Neural cell (in vitro differentiated cells): Measurements from ENCODE around the gene TMED7. TPM values are rescaled to one million over a fixed set of nuclear protein-coding genes. Genes with fewer than 3 reads are reported as not detected.

Source experiments
- H2AFZ ChIP-seq: fragments of 200-600, 300-800 bp; sonication (generic), shearing (Covaris generic); 2 replicates; pipeline ENCODE4 v1.6.0; 2014; ENCODE audit warnings: low read depth, mild to moderate bottlenecking, antibody characterized with exemption, low read length, moderate library complexity
- H3F3A ChIP-seq: fragments of 200-600 bp; shearing (Covaris generic); 2 replicates; pipeline ENCODE4 v1.6.1; 2016; ENCODE audit warnings: mild to moderate bottlenecking, moderate library complexity, mixed read lengths, antibody characterized with exemption, low read length; ENCODE audit not compliant: insufficient read depth, poor library complexity, severe bottlenecking
- H3K27ac ChIP-seq: fragments of 200-600, 300-800 bp; sonication (generic), shearing (Covaris generic); 2 replicates; pipeline ENCODE4 v1.5.1; 2014; ENCODE audit warnings: mild to moderate bottlenecking, low read length, moderate library complexity
- H3K27me3 ChIP-seq: fragments of 300-800, 200-600 bp; sonication (generic), shearing (Covaris generic); 2 replicates; pipeline ENCODE4 v1.6.0; 2014; ENCODE audit warnings: mild to moderate bottlenecking, low read depth, low read length, moderate library complexity; ENCODE audit not compliant: insufficient read depth
- H3K36me3 ChIP-seq: fragments of 300-800, 200-600 bp; sonication (generic), shearing (Covaris generic); 2 replicates; pipeline ENCODE4 v1.5.1; 2014; ENCODE audit warnings: mild to moderate bottlenecking, antibody characterized with exemption, low read length, moderate library complexity; ENCODE audit not compliant: insufficient read depth
- H3K4me2 ChIP-seq: fragments of 300-800, 200-600 bp; sonication (generic), shearing (Covaris generic); 2 replicates; pipeline ENCODE4 v1.6.0; 2014; ENCODE audit warnings: mild to moderate bottlenecking, low read length
- H3K4me3 ChIP-seq: fragments of 300-800, 200-600 bp; sonication (generic), shearing (Covaris generic); 2 replicates; pipeline ENCODE4 v1.5.1; 2014; ENCODE audit warnings: mild to moderate bottlenecking, low read length, moderate library complexity
- H3K79me2 ChIP-seq: fragments of 200-600 bp; shearing (Covaris generic); replicated peaks from 2 replicates; pipeline ENCODE4 v1.6.0; 2014; ENCODE audit warnings: mild to moderate bottlenecking, low read length, moderate library complexity; ENCODE audit not compliant: insufficient read depth
- H3K9ac ChIP-seq: fragments of 300-800, 200-600 bp; sonication (generic), shearing (Covaris generic); 2 replicates; pipeline ENCODE4 v1.6.1; 2016; ENCODE audit warnings: mild to moderate bottlenecking, low read length, mixed read lengths
- H3K9me2 ChIP-seq: fragments of 200-600 bp; shearing (Covaris generic); 2 replicates; pipeline ENCODE4 v1.6.1; 2016; ENCODE audit warnings: mild to moderate bottlenecking, low read length, mixed read lengths; ENCODE audit not compliant: insufficient read depth
- H3K9me3 ChIP-seq: fragments of 200-600, 300-800 bp; sonication (generic), shearing (Covaris generic); 2 replicates; pipeline ENCODE4 v1.6.1; 2016; ENCODE audit warnings: mild to moderate bottlenecking, mixed run types, low read length, moderate library complexity, mixed read lengths
- H4K20me1 ChIP-seq: fragments of 200-600 bp; shearing (Covaris generic); 2 replicates; pipeline ENCODE4 v1.6.1; 2016; ENCODE audit warnings: mild to moderate bottlenecking, mixed run types; ENCODE audit not compliant: insufficient read depth
- CTCF ChIP-seq: fragments of 450-650 bp; IDR thresholded peaks from 2 replicates; pipeline ENCODE4 v1.5.1; 2014; ENCODE audit warnings: antibody characterized with exemption, mild to moderate bottlenecking, moderate library complexity; ENCODE audit not compliant: poor library complexity, severe bottlenecking
- EP300 ChIP-seq: fragments of 450-650 bp; conservative IDR thresholded peaks from 2 replicates; pipeline ENCODE4 v1.6.1; 2014; ENCODE audit warnings: antibody characterized with exemption, mild to moderate bottlenecking, moderate library complexity; ENCODE audit not compliant: poor library complexity, severe bottlenecking
- EZH2 ChIP-seq: fragments of 200-600, 300-800 bp; shearing (Covaris generic), sonication (generic); IDR thresholded peaks from 2 replicates; pipeline ENCODE4 v1.6.1; 2014; ENCODE audit warnings: antibody characterized with exemption, low read length, borderline replicate concordance, mild to moderate bottlenecking; ENCODE audit not compliant: insufficient read depth, poor library complexity, severe bottlenecking
- MXI1 ChIP-seq: fragments of 450-650 bp; conservative IDR thresholded peaks from 2 replicates; pipeline ENCODE4 v1.6.1; 2014; ENCODE audit warnings: antibody characterized with exemption, mild to moderate bottlenecking; ENCODE audit not compliant: poor library complexity, severe bottlenecking
- POLR2AphosphoS5 ChIP-seq: IDR thresholded peaks from 2 replicates; pipeline ENCODE4 v1.6.1; 2012
- RAD21 ChIP-seq: fragments of 450-650 bp; conservative IDR thresholded peaks from 2 replicates; pipeline ENCODE4 v1.6.1; 2014; ENCODE audit warnings: antibody characterized with exemption, mild to moderate bottlenecking, moderate library complexity
- SMC3 ChIP-seq: fragments of 450-650 bp; conservative IDR thresholded peaks from 2 replicates; pipeline ENCODE4 v1.6.1; 2014; ENCODE audit warnings: antibody characterized with exemption, mild to moderate bottlenecking, moderate library complexity; ENCODE audit not compliant: poor library complexity
- TAF1 ChIP-seq: IDR thresholded peaks from 2 replicates; pipeline ENCODE4 v1.6.1; 2012; ENCODE audit warnings: low read depth
- polyA plus RNA-seq: library from polyadenylated mRNA; depleted of rRNA; stranded (reverse); fragments of >200 nt; gene quantifications from 2 replicates; pipeline ENCODE4 v1.2.3, GENCODE V29; 2014
- TF ChIP-seq, protein P1 (sequence below): IDR thresholded peaks from 2 replicates; pipeline ENCODE4 v1.6.1; 2012; ENCODE audit warnings: borderline replicate concordance

The TMED7 gene
- polyA plus RNA-seq, 1 donor from 2014 or later, result 74.3 TPM

DNA sequence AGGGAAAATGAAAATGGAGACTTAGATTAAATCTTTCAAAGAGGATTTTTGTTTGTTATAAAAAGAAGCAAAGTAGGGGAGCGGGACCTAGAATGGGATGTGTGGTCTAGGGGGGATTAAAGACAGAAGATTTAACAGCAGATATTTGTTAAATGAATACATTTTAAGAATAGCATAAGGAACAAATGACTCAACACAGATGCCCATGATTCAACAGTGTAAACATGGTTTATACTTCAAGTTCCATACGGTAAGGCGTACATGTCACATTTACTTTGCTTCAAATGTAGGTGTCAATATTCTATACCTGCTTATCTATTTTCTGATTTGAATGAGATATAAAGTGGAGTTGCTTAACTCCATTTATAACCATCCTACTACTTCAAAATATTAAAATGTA, 25.1 kb downstream of the TMED7 start:
- H3K79me2 ChIP-seq, result no peaks in the 10 kb centered on the region

GRCh38 chr5:115599924-115600323, 25.9 kb downstream of the TMED7 start:
- Histone ChIP-seq H3K27ac (no peak overlapping the region), H3F3A (no peaks in the 10 kb centered on the region), H3K9me2 (no peaks in the 10 kb centered on the region), H3K4me2 (no peak overlapping the region), H3K27me3 (peaks cover 3% of the 10 kb centered on the region), H3K9ac (no peak overlapping the region), H3K36me3 (no peaks in the 10 kb centered on the region), H3K79me2 (no peaks in the 10 kb centered on the region), H3K9me3 (no peaks in the 10 kb centered on the region), H3K4me3 (no peak overlapping the region), H2AFZ (no peak overlapping the region), H4K20me1 (no peaks in the 10 kb centered on the region)
- TF ChIP-seq TAF1, result no peak
- TF ChIP-seq, protein P1, sequence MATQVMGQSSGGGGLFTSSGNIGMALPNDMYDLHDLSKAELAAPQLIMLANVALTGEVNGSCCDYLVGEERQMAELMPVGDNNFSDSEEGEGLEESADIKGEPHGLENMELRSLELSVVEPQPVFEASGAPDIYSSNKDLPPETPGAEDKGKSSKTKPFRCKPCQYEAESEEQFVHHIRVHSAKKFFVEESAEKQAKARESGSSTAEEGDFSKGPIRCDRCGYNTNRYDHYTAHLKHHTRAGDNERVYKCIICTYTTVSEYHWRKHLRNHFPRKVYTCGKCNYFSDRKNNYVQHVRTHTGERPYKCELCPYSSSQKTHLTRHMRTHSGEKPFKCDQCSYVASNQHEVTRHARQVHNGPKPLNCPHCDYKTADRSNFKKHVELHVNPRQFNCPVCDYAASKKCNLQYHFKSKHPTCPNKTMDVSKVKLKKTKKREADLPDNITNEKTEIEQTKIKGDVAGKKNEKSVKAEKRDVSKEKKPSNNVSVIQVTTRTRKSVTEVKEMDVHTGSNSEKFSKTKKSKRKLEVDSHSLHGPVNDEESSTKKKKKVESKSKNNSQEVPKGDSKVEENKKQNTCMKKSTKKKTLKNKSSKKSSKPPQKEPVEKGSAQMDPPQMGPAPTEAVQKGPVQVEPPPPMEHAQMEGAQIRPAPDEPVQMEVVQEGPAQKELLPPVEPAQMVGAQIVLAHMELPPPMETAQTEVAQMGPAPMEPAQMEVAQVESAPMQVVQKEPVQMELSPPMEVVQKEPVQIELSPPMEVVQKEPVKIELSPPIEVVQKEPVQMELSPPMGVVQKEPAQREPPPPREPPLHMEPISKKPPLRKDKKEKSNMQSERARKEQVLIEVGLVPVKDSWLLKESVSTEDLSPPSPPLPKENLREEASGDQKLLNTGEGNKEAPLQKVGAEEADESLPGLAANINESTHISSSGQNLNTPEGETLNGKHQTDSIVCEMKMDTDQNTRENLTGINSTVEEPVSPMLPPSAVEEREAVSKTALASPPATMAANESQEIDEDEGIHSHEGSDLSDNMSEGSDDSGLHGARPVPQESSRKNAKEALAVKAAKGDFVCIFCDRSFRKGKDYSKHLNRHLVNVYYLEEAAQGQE, result no peak
- no peak for TF ChIP-seq POLR2AphosphoS5
- no peak for TF ChIP-seq EP300
- TF ChIP-seq RAD21, result no peak
- no peak for TF ChIP-seq SMC3
- no peak for TF ChIP-seq EZH2
- TF ChIP-seq CTCF, result no peak
- TF ChIP-seq MXI1, result no peak

More for the DNA sequence above, 25.1 kb downstream of the TMED7 start:
- Histone ChIP-seq H3K9me2 (no peaks in the 10 kb centered on the region), H3K4me3 (no peak overlapping the region), H3K4me2 (no peak overlapping the region), H3K36me3 (no peaks in the 10 kb centered on the region), H3K9ac (no peak overlapping the region), H3K27me3 (peaks cover 3% of the 10 kb centered on the region), H3K27ac (no peak overlapping the region), H3F3A (no peaks in the 10 kb centered on the region), H2AFZ (no peak overlapping the region), H4K20me1 (no peaks in the 10 kb centered on the region), H3K9me3 (no peaks in the 10 kb centered on the region)
- TF ChIP-seq EP300 (no peak), CTCF (no peak), EZH2 (no peak), TAF1 (no peak), POLR2AphosphoS5 (no peak), RAD21 (no peak), MXI1 (no peak), SMC3 (no peak)
- TF ChIP-seq, protein P1, result no peak
